ENCODE results near the gene BYSL.

GRCh38 chr6:41937472-41937860 is 16.2 kb downstream of the BYSL start:
- TF ChIP-seq FOXA1 (IDR thresholded peaks at IDR 0.05) (no peak), NFRKB (IDR thresholded peaks at IDR 0.05) (no peak), SUZ12 (IDR thresholded peaks at IDR 0.05) (no peak), BHLHE40 (IDR thresholded peaks at IDR 0.05; ENCODE audit: borderline replicate concordance) (no peak), ELF4 (IDR thresholded peaks at IDR 0.05) (no peak), SP1 (IDR thresholded peaks at IDR 0.05) (no peak), ARNT (IDR thresholded peaks at IDR 0.05) (no peak), ZNF384 (IDR thresholded peaks at IDR 0.05) (no peak), HDGF (IDR thresholded peaks at IDR 0.05; ENCODE audit: borderline replicate concordance) (no peak), L3MBTL2 (conservative IDR thresholded peaks at IDR 0.05) (no peak), FOXM1 (IDR thresholded peaks at IDR 0.05; ENCODE audit: borderline replicate concordance) (no peak), LEF1 (IDR thresholded peaks at IDR 0.05; ENCODE audit: borderline replicate concordance) (no peak), FOXK2 (IDR thresholded peaks at IDR 0.05) (no peak)
